GM12872 (cell line): ENCODE measurements around the gene IGSF23.
A peak's percentile ranks its signal among the peaks of the same experiment; 100 is the strongest.

Source experiments
- CTCF ChIP-seq: IDR thresholded peaks from 3 replicates; pipeline ENCODE4 v1.5.1; 2011; ENCODE audit warnings: low read depth, mild to moderate bottlenecking, low read length, moderate library complexity; ENCODE audit not compliant: insufficient read depth

Gene IGSF23

GRCh38 chr19:44648631-44649251, 35.4 kb downstream of the IGSF23 start:
- TF ChIP-seq CTCF, result no peak

- no peak for TF ChIP-seq CTCF
These were observed 36.3 kb downstream of the IGSF23 start for GRCh38 chr19:44649578-44650145.

- no peak for TF ChIP-seq CTCF
These were observed 40.0 kb downstream of the IGSF23 start for GRCh38 chr19:44653343-44653742.

GRCh38 chr19:44653977-44654774, 40.8 kb downstream of the IGSF23 start:
- TF ChIP-seq CTCF, result peak; percentile 83

GRCh38 chr19:44657211-44657921, 44.0 kb downstream of the IGSF23 start:
- TF ChIP-seq CTCF, result peak; percentile 89

- TF ChIP-seq CTCF, result no peak
These were observed 44.8 kb downstream of the IGSF23 start for GRCh38 chr19:44658069-44658733.
